NCI-H82 (cell line): Measurements from ENCODE around the gene TMEM271.
"Not testable (repeated sequence)": the region's sequence is repeated elsewhere in the genome, so short reads cannot be mapped to it uniquely, and the experiment has no call there.

Source experiments
- DNase-seq: peaks from one replicate; lab custom pipeline; 2025; lab: John Stamatoyannopoulos, UW

TMEM271 gene

GRCh38 chr4:561426-561825 is 14.7 kb downstream of the TMEM271 start:
- DNase-seq: no peak

GRCh38 chr4:560731-561291 is 15.3 kb downstream of the TMEM271 start:
- no peak for DNase-seq

DNA sequence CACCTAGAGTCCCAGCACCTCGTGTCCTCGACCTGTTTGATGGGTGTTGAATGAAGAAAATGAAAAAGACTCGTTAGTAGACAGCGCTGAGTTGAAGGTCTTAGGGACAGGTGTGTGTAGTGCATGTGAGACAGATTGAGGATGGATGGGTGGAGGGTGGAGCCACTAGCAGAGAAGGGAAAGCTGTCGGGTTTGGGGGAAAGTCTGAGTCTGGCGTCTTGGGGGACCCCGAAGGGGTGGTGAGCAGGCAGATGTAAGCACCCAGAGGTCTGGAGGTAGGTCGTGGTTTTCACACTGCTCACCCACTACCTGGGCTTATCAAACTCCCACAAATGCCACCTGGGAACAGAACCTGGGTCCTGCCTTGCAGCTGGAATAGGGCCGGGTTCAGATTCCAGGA is 16.0 kb downstream of the TMEM271 start:
- no peak for DNase-seq

DNA sequence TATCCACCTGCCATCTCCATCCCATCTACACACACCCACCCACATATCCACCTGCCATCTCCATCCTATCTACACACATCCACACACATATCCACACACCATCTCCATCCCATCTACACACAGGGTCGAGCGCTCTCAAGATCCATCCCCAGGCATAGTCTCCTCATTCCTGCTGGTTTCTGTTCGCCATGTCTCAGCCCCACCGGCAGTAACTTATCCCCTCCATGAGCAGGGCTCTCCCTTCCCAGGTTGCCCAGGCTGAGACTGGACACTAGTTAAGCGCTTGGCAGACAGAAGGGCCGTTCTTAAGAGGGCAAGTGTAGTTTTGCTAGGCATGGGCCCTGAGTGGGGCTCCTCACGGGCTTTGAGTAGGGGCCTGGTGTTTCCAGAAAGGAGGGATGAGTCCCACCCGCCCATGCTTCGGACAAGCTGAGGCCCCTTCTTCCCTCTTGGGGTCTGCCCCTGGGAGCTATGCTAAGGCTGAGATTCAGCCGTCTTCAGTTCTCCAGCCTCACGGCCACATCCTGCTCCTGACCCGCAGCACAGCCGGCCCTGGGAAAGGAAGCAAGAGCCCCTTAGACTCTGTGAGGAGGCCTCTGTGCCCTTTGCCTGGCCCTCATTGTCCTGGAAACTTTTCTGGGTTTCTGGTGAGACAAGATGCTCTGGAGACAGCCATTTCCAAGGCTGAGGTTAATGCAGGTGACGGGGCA is 20.4 kb downstream of the TMEM271 start:
- DNase-seq: no peak

DNA sequence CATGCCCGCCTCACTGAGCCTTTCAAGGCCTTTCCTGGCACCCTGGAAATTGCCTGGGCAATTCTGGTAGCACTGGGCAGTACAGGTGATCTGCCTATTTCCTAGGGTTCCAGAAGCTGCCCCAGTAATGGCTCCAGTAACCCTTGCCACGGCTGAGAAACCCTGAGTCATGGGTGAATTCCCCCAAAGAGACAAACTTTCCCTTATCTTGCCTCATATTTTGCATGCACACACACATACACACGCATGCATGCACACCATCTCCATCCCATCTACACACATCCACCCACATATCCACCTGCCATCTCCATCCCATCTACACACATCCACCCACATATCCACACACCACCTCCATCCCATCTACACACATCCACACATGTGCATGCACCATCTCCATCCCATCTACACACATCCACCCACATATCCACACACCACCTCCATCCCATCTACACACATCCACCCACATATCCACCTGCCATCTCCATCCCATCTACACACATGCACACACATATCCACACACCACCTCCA is 21.2 kb downstream of the TMEM271 start:
- DNase-seq: not testable (repeated sequence)

- DNase-seq: no peak
These were observed 24.1 kb downstream of the TMEM271 start for GRCh38 chr4:552019-552418.

DNA sequence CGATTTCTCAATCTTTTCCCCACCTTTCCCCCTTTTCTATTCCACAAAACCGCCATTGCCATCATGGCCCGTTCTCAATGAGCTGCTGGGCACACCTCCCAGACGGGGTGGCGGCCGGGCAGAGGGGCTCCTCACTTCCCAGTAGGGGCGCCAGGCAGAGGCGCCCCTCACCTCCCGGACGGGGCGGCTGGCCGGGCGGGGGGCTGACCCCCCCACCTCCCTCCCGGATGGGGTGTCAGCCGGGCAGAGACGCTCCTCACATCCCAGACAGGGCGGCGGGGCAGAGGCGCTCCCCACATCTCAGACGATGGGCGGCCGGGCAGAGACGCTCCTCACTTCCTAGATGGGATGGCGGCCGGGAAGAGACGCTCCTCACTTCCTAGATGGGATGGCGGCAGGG is 25.8 kb downstream of the TMEM271 start:
- DNase-seq: not testable (repeated sequence)

DNA sequence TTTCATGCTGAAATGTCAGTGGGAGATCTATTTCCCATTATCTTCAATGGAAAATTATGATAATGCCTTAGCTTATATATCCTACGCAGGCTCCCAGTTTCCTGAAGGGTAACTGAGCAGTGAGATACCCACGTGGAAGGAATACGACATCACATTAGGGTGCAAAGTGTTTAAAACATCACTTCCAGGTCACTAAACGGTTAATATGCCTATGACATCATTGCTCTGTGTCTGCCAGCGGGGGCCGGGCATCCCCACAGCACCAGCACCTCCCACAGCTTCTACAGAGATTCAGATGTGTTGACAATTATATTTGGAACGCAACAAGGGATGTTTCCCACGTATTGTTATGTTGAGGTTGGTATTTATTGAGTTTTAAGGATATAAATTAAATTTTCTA is 27.1 kb downstream of the TMEM271 start:
- DNase-seq: no peak

DNA sequence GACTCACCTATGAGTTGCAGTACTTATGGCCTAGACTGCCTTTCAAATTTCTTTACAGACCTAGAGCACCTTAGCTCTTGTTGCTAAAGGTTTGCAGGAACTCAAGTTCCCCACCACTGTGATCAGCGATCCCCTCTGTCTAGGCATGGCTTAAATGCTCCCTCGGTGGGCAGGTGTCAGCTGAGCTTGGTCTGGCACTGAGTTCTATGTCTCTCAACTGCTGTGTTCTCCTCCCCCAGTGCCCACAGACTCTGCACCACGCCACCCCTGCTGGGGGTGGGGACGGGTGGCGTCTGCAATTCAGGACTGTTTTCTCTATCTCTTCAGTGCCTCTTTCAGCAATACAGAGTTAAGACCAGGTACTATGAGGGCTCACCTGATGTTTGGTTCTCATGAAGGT is 30.5 kb downstream of the TMEM271 start:
- DNase-seq: no peak

GRCh38 chr4:544386-545105 is 31.5 kb downstream of the TMEM271 start:
- DNase-seq: no peak

DNA sequence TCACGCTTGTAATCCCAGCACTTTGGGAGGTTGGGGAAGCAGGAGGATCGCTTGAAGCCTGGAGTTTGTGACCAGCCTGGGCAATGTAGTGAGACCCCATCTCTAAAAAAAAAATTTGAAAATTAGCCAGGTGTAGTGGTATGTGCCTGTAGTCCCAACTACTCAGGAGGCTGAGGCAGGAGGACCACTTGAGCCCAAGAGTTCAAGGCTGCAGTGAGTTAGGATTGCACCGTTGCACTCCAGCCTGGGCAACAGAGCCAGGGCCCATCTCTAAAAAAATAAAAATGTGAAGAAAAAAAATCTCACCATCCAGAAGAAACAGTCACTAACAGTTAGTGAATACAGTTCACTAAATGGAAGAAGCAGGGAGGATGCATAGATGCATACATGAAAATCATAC is 34.8 kb downstream of the TMEM271 start:
- DNase-seq: no peak

DNA sequence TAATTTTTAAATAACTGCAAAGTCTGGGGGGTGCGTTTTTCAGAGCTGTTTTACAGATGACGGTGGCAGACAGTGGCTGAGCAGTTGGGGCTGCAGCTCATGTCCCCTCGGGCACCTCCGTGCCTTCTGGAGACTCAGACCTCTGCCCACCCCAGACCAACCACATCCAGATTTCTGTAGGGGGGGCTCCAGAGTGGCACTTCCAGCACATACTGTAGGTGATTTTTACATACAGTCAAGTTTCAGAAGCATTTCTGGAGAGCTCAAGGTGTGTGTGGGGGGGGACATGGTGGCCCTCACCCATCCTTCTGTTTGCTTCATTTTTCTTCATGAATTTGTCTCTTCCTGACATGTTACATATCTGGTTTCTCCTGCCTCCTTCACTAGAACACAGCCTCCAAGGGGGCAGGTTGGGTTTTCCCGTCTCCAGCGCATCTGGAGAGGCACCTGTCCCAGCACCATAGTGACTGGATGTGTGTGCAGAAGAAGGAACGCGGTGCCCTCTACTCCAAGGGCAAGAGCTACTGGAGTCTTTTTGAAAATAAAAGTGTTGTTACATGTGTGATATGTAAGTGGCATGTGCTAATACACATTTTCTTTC is 37.5 kb downstream of the TMEM271 start:
- DNase-seq: no peak

DNA sequence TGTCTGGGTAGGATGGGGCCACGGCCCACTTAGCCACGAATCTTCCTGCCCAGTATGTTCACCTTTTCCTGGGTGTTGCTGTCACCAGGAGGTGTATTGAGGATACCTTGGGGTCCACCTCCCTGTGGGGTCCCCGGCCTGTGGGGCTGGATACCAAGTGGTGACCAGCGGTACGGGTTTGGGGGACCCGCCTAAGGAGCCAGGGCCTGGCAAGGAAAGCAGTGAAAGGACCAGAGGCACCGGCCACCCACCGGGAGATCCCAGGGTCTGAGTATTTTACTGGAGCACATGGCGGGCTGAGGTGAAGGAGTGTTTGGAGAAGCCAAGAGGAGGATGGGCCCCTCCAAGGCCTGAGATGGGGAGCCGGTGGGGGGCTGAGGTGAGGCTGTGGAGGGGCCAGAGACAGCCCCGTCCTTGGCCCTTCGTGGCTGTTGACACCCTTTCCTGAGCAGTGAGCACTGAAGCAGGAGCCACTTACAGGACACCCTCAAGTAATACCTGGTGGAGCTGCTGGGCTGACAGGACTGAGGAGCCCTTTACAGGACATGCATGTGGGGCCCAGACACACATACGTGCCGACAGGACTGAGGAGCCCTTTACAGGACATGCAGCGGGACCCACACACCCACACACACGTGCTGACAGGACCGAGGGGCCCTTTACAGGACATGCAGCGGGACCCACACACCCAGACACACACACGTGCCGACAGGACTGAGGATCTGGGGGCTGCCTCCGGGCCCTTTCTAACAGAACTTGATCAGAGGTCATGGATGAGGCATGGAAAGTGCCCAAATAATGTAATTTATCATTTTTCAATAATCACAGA is 38.4 kb downstream of the TMEM271 start:
- no peak for DNase-seq

GRCh38 chr4:536351-536972 is 39.6 kb downstream of the TMEM271 start:
- no peak for DNase-seq

DNA sequence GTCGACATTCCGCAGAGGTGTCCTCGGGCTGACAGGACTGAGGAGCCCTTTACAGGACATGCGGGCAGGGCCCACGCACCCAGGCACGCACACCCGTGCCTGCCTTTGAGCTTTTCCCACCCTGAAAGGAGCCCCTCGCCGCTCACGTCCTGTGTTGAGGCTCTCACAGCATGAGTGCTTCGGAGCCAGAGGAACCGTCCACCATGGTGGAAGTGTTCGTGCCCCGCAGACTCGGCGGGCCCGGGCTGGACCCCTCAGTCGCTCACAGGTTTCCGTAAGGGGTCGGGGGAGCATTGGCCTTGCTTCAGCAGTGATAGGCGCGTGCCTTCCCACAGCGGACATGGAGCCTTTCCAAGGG is 40.2 kb downstream of the TMEM271 start:
- DNase-seq: no peak

- DNase-seq: no peak
These were observed 40.7 kb downstream of the TMEM271 start for GRCh38 chr4:535181-535923.

DNA sequence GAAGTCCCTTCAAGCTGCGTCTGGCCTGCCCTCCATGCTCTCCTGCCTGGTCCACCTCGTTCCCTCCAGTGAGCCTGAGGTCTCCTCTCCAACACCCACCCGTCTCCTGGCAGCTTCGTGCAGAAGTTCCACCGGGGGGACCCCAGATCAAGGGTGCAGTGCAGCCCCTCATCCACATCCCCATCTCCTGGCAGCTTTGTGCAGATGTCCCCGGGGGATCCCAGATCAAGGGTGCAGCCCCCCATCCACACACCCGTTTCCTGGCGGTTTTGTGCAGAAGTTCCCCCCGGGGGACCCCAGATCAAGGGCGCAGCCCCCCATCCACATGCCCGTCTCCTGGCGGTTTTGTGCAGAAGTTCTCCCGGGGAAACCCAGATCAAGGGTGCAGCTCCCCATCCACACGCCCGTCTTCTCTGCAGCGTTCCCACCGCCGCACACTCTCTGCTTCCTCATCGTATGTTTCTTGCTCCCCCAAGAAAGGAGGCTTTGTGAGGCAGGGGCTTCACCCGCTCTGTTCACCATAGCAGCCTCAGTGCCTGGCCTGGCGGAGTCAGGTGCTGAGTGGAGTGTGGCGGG is 41.4 kb downstream of the TMEM271 start:
- no peak for DNase-seq

GRCh38 chr4:534101-534575 is 42.0 kb downstream of the TMEM271 start:
- no peak for DNase-seq

DNA sequence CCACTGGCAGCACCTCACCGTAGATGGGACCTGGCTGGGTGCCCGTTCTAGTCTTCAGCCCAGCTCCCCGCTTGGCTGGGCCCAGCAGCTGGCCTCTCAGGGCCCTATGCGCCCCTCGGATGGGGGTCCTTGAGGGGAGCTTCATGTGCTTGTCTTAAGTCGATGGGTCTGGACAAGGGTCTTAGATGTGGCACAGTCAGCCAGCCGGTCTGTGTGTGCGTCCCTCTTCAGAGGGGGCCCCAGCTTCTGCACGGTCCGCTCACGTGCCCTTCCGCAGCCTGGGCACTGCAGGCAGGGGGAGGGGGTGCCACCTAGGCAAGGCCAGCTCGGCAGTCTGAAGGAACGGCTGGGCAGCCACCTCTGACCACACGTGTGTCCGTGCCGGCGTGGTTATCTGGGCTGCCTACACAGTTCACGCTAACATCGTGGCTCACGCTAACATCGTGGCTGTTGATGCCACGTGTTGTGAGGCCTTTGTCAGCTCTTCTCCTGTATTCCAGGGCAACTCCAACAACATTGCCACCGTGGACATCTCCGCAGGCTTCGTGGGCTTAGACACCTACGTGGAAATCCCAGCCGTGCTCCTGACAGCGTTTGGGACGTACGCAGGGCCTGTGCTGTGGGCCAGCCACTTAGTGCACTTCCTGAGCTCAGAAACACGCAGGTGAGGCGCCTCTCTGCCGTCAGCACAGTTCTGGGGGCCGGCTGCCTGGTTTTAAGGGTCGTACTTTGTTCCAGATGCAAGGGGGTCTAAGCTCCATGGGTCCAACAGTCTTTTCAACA is 42.6 kb downstream of the TMEM271 start:
- no peak for DNase-seq
